Measurements from ENCODE around the gene FBRSL1.
"Not testable (repeated sequence)": the region's sequence is repeated elsewhere in the genome, so short reads cannot be mapped to it uniquely, and the experiment has no call there.

FBRSL1 gene

DNA sequence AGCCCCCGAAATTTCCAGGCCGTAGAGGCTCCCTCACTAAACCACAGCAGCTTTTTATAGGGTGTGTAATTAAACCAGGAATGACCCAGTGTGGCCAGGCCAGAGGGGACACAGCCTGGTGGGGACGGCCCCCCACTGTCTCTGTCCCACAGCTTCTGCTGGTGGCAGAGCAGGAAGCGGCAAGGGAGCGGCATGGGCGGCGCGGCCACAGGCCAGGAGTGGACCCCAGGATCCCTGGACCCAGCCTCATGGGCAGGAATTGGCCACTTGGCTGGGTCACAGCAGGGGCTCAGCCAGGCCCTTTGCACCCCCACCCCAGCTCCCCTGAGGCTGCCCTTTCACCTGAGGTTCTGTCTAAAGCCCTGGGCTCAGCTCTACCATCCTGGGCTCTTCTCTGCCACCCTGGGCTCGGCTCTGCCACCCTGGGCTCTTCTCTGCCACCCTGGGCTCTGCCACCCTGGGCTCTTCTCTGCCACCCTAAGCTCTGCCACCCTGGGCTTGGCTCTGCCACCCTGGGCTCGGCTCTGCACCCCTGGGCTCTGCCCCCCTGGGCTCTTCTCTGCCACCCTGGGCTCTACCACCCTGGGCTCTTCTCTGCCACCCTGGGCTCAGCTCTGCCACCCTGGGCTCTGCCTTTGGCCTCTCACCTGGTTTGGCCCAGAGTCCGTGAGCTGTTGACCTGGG is 39.3 kb downstream of the FBRSL1 start:
- no peak for DNase-seq

DNA sequence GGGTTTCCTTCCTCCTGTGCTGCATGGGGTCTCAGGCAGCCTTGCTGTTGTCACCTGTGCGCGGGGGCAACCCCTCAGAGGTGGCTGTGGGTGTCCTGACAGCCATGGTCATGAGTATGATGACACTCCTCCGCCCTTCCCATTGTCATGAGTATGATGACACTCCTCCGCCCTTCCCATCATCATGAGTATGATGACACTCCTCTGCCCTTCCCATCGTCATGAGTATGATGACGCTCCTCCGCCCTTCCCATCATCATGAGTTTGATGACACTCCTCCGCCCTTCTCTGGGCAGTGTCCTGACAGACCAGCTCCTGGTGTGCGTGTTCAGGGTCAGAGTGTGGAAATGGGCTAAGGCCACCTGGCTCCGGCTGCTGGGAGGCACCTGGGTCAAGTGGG is 40.0 kb downstream of the FBRSL1 start:
- DNase-seq: no peak

DNA sequence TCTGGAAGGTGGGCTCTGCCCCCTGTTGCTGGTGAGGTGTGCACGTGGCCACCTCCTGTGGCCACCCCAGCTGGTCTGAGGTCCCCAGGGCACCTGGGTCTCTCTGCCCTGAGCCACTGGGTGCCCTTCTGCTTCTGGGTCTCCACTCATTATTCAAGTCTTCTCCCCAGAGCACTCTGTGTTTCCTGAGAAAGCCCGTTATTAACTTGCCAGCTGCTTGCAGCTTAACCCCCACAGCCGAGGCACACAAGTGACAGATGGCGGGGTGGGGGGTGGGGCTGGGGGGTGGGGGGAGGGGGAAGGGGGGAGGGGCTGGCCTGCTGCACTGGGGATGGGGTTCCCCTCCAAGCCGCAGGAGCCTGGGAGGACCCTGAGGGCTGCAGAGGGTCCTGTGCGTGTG is 40.5 kb downstream of the FBRSL1 start:
- no peak for DNase-seq

DNA sequence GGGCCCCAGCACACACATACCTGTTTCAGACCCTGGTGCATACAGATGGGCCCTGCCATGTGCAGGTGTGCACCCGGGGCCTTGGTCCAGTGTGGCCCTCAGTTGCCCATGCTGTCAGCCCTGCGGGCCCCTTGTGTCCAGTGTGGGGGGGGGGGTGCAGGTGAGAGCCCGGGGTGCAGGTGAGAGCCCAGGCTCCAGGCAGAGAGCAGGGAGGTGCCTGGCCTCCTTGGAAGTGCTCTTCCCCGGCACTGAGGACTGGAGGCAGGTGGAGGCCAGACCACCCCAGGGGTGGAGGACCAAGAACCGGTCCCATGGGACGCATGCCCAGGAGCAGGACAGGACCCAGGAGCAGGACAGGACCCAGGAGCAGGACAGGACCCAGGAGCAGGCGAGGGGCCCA is 40.9 kb downstream of the FBRSL1 start:
- DNase-seq: no peak

DNA sequence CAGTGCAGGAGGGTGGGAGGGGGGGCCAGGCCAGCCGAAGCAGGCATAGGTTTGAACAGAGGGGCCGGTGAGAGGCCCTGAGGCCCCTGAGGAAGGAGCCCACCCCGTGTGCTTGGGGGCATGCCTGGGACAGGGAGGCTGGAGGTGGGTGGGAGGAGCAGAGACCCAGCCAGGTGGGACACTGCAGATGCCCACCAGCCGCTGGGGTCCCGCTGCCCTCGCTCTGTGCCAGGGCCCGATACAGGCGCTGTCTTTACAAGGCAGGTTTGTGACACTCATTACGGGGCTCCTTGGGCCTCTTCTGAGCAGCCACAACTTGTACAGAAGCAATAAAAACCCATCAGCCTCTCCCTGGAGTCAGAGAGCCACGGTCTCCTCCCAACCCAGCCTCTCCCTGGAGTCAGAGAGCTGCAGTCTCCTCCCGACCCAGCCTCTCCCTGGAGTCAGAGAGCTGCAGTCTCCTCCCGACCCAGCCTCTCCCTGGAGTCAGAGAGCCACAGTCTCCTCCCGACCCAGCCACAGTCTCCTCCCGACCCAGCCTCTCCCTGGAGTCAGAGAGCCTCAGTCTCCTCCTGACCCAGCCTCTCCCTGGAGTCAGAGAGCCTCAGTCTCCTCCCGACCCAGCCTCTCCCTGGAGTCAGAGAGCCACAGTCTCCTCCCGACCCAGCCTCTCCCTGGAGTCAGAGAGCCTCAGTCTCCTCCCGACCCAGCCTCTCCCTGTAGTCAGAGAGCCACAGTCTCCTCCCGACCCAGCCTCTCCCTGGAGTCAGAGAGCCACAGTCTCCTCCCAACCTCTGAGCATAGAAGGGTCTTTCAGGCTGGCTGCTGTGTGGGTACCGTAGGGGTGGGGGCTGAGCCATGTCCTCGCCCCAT is 43.0 kb downstream of the FBRSL1 start:
- not testable (repeated sequence) for DNase-seq

DNA sequence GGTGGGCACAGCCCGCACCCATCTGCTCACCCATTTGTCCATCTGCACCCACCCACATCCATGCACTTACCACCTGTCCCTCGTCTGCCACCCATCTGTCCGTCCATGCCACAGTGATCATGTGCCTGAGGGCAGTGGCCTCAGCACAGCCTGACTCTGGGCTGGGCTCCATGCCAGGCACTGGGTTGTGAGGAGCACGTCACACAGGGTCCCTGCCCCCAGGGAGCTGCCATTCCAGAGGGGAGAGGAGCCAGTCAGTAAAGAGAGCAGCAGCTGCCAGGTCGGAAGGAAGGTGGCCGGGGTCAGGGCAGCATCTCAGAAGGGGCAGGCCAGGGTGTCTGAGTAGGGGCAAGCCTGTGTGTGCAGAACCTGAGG is 43.6 kb downstream of the FBRSL1 start:
- DNase-seq: no peak

DNA sequence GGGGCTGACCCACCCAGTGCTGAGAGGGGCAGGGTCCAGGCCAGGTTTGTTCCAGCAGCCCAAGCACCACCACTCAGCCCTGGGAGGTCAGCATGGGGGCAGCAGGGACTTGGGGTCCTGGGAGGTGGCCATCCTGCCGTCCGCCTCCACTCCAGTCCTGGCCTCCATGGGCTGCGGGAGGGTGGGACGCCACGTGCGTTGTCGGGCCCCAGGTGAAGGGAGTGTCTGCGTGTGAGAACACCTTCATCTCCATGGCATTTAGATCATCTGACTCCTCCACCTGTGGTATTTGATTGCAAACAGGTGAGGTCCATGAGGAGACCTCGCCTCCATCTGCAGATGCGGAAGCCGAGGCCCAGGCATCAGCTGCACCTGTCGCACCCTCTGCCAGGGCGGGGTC is 44.1 kb downstream of the FBRSL1 start:
- no peak for DNase-seq

DNA sequence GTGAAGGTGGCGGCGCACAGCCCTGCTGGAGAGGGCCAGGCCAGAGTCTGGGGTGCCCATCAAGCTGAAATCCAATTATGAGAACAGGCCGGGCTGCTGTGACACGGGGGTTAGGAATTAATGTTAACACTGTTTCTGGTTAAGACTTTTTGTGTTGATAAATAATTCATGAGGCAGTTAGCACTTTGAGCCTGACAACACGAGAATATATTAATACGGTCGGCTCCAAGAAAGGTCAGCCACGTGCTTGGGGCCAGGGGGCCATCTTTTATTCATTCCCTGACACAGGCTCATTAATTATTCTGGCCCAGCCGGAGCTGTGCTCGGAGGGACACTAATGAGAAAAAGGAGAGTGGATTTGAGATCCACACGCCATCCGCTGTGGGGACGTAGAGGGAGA is 45.1 kb downstream of the FBRSL1 start:
- DNase-seq: no peak

DNA sequence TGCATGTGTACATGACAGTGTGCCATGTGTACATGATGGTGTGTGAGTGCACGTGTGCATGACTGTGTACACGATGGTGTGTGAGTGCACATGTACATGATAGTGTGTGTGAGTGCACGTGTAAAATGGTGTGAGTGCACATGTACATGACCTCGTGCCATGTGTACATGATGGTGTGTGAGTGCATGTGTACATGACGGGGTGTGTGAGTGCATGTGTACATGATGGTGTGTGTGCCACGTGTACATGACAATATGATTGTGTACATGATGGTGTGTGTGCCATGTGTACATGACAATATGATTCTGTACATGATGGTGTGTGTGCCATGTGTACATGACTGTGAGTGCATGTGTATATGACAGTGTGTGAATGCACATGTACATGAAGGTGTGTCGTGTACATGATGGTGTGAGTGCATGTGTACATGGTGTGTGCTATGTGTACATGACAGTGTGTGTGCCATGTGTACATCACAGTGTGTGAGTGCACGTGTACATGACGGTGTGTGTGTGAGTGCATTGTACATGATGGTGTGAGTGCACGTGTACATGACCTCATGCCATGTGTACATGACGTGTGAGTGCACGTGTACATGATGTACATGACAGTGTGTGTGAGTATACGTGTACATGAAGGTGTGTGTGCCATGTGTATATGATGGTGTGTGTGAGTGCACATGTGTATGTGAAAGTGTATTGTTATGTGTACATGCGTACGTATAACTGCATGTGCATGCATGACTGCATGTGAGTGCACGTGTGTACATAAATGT is 46.3 kb downstream of the FBRSL1 start:
- DNase-seq: no peak

DNA sequence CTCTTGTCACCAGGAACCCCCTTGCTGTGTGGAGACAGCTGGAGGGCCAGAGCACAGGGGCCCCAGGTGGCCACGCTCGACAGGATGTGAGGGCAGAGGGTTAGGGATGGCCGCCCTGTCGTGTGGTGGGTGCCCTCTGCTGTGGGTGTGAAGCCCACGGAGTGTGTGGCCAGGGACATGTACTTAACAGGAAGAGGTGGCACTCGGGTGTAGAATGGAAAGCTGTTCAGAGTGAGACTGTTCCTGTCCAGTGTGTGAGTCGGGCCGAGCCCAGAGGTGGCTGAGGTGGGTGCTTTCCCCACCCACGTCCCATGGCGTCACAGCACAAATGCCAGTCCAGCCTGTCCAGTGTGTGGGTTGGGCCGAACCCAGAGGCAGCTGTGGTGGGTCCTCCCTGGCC is 47.1 kb downstream of the FBRSL1 start:
- no peak for DNase-seq

DNA sequence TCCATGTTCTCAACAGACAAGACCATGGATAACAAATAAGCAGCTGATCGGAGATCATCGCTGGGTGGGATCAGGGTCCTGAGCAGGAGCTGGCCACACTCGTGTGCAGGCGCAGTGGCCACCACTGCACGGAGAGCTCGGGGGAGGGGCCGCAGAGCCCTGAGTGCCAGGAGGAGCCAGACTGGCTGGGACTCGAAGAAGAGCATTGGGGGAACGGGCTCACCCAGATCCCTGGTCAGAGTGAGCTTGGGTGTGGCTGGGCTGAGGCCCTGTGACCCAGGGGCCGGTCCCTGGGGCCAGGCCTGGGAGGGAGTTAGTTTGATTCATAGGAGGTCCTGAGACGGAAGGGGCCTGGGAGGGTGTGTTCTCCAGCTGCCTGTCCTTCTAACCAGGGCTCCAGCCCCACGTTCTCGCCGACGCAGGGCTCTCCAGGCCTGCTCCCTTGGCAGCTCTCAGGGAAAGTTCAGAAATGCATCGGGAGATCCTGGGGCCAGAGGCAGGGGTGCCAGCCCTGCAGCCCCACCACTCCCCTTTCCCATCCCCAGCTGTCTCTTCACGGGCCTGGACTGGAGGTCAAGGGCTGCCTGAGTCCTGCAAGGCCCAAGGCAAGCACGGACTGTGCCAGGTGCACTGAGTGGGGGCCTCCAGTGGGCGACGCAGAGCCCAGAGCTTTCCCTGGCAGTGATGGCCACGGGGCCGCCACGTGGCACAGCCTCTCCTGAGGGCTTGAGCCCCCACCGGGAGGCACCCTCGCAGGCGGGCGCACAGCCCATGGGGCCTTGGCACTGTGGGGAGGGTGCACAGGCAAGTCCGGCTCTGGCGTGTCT is 48.1 kb downstream of the FBRSL1 start:
- DNase-seq: no peak

DNA sequence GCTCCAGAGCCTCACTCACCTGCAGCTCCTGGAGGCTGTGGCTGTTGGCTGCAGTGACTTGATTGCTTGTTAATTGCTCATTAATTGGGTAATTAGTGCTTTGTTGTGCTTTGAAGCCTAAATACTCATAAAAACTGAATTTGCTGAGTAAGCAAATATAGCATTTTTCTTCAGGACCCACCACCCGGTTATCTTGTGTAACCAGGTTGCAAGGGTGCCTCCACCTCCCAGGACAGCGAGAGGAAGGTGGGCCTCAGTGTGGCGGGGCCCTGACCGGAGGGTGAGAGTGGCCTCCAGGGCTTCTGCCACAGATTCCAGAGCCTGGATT is 48.7 kb downstream of the FBRSL1 start:
- DNase-seq: no peak

DNA sequence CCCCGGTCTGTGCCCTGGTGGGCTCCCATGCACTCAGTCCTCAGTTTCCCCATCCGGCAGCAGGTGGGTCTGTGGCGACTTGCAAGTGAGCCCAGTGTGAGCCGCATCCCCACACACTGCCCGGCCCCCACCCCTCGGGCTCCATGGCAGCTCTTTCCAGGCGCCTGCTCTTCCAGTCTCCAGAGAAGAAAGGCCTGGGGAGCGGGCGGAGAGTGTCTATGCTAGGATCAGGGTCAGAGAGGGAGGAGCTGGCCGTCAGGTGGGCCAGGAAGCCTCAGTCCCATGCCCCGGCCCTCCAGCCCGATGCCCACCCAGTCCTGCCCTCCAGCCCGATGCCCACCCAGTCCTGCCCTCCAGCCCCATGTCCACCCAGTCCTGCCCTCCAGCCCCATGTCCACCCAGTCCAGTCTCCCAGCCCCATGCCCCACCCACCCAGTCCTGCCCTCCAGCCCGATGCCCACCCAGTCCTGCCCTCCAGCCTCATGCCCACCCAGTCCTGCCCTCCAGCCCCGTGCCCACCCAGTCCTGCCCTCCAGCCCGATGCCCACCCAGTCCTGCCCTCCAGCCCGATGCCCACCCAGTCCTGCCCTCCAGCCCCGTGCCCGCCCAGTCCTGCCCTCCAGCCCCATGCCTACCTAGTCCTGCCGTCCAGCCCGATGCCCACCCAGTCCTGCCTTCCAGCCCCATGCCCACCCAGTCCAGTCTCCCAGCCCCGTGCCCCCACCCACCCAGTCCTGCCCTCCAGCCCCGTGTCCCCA is 49.2 kb downstream of the FBRSL1 start:
- no peak for DNase-seq

DNA sequence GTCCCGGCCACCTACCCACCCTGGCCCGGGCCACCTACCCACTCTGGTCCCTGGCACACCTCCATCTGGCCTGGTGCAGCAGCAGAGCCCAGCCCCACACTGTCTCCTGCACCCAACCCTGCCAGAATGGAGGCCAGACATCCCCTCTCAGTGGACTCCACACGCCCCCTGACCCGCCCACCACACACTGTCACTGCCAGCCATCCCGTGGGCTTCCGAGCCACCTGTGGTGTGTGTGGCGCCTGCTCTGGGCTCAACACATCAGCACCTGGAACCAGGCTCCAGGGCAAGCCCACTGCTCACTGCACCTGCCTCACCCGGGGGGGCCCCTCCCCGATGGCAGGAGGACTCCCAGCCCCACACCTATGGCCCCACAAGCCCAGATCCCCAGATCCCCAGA is 50.5 kb downstream of the FBRSL1 start:
- DNase-seq: no peak

DNA sequence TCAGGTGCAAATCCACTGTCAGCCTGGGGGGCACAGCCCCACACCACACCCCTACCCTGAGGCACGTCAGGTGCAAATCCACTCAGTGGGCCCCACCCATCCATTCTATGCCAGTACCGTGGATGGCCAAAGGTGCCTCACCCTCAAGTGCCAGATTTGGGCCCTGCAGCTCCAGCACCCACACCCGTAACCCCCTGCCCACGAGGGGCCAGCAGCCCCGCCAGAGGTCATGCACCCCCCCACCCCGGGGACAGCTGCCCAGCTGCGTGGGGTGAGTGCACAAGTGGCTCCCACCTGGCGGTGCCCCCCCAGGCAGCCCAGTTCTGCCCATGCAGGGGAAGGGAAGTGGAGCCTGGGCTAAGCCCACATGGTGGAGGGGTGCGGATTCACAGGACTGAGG is 51.2 kb downstream of the FBRSL1 start:
- no peak for DNase-seq

DNA sequence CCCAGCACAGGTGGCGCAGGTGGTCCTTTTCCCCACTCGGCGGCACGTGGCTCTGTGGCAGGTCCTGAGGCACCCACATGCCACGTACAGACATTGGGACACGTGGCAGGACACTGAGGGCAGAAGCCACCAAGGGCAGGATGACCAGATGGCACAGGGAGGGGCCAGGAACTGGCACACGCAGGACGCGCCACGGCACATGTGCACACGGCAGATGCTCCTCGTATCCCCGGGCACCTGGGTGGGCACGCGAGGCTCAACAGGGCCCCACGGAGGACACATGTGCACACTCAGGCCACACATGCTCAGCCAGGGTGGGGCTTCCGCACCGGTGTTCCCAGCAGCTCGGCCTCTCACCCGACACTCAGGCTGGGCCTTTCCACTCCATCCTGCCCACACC is 52.0 kb downstream of the FBRSL1 start:
- DNase-seq: no peak

DNA sequence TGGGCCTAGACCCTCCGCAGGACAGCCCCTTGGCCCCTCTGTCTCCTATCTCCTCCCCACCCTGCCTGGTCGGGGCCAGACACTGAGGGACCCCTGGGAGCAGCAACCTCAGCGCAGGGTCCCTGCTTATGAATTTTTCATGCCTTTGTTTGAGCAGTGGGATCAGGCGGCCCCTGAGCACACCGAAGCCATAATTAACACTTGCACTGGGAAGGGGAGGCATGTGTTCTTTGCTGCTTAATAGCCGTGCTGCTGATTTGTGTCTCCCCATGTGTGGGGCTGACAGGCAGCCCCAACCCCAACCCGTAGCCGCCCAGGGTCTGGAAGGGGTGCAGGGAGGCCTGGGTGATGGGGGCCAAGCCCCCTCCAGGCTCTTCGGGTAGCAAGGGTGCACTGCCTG is 52.7 kb downstream of the FBRSL1 start:
- no peak for DNase-seq

DNA sequence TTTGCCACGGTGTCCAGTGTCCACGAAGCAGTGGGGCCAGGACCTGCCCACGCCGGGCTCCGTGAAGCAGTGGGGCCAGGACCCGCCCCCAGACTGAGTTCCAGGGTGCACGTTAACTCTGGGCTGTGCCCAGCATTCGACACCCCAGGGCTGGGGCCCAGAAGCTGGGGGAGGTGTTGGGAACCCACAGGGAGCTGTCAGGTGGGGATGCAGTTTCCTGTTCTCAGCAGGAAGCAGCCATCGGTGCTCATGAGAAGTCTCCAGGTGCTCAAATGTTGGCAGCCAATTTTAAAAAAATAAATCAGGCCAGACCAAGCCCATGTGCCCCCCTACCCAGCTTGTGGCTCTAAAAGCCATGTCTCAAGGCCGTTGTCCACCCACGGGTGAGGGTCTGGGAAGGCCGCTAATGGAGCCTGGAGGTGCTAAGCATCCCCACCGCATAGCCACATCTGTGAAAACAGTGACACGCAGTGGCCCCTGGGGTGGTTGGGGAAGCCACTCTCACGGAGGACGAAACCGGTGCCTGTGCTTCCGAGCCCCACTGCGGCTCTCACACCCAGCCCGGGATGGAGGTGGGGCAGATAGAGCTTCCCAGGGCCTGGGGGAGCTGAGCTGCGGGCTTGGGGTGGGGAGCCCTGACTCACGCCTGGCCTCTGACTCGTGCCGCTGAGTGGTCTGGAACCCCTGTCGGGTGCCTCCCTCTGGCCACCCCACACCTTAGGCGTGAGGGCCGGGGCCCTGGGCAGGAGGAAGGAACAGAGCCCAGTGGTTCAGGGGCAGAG is 53.5 kb downstream of the FBRSL1 start:
- DNase-seq: no peak

DNA sequence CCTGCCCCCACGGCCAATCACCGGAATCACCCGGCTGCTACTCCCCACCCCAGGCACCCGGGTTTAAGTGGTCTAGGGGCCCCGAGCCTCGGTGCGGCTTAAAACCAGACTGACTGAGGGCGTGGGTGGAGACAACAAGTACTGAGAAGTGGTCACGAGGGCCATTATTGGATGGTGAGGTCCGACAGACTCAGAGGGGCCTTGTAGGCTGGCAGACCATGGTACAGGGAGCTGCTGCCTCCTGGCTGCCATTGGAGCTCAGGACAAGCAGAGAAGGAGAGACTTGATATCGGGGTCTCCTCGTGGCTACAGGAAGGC is 54.1 kb downstream of the FBRSL1 start:
- no peak for DNase-seq

DNA sequence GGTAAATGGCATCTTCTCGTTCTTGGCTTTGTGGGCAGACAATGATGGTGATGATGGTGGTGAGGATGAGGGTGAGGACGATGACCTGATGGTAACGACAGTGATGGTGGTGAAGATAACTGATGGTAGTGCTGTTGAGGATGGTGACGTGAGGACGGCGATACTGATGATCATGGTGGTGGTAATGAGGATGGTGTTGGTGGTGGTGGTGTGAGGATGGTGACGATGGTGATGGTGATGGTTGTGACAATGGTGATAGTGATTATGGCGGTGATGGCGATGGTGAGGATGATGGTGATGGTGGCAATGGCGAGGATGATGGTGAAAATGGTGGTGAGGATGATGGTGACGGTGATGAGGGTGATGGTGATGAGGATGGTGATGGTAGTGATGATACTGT is 54.5 kb downstream of the FBRSL1 start:
- no peak for DNase-seq

DNA sequence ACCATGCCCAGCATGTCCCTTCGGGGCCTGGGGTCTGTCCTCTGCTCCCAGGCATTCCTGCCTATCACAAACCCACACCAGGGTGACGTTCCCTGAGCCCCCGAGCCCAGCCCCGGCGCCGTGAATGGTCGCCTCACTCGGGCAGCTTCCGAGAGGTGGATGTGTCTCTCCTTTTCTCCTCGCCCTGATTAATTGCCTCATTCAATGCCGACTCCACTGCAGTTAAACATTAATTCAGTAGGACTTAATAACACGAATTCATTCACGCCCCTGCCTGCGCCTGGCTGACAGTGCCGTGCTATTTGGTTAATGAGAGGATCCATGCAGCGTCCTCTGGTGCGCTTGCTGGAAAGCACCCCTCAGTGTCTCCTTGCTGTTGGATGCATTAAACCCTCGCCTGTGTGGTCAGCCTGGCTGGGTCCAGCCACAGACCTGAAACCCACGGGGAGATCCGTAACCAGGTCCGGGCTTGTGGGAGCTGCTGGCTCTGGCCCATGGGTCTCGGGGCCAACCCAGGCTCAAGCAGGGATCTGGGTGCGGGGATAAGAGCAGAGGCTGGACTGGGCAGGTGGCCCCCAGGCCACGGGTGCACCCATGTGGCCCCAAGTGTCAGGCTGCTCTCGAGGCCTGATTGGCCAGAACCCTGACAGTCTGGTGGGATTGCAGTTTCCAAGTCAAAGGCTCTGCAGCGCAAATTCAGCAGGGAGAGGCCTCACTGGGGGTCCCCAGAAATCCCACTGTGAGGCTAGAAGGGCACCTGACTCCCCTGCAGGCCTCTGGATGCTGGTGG is 55.4 kb downstream of the FBRSL1 start:
- DNase-seq: no peak

Measured in MV-4-11 (cell line).